Testis (tissue), 3 donors: Measurements from ENCODE around the gene GAD2. TPM values are rescaled to one million over a fixed set of nuclear protein-coding genes. Genes with fewer than 3 reads are reported as not detected.

ENCODE experiments used
- DNase-seq: peaks from one replicate; pipeline ENCODE4 v3.0.0-alpha.2; 2019
- H3K27ac ChIP-seq, 2 donors: fragments of 200-600 bp; sonication (generic); one replicate each; pipeline ENCODE4 v1.5.1; 2019
- H3K27me3 ChIP-seq: fragments of 200-600 bp; sonication (generic); one replicate; pipeline ENCODE4 v1.5.1; 2019
- H3K36me3 ChIP-seq: fragments of 200-600 bp; sonication (generic); one replicate; pipeline ENCODE4 v1.5.1; 2017; ENCODE audit warnings: low read depth; ENCODE audit errors: missing control alignments
- H3K4me1 ChIP-seq: fragments of 200-600 bp; sonication (generic); one replicate; pipeline ENCODE4 v1.5.1; 2019
- H3K4me3 ChIP-seq, 2 donors: fragments of 200-600 bp; sonication (generic); one replicate each; pipeline ENCODE4 v1.5.1; 2017 to 2019
- H3K9me3 ChIP-seq: fragments of 200-600 bp; sonication (generic); one replicate; pipeline ENCODE4 v1.5.1; 2017
- CTCF ChIP-seq, 3 experiments: fragments of 450-650 bp in 2 of 3; fragments of 200-600 bp in 1 of 3; sonication (generic) in 1 of 3; IDR thresholded peaks; one replicate each; pipeline ENCODE4 v1.5.1; 2016 to 2019; ENCODE audit warnings: antibody characterized with exemption in 3 of 3, mild to moderate bottlenecking in 2 of 3, moderate library complexity in 1 of 3
- POLR2A ChIP-seq: fragments of 450-650 bp; IDR thresholded peaks from one replicate; pipeline ENCODE4 v1.6.1; 2017; ENCODE audit warnings: antibody characterized with exemption, mild to moderate bottlenecking, moderate library complexity
- WGBS, 2 donors: methylation state at CpG; one replicate each; pipeline ENCODE4 v1.1.5; 2018; 5-methylcytosine and 5-hydroxymethylcytosine counted together
- intact Hi-C: fragments of 100-400 bp; cut with DNase I; formaldehyde crosslinking; loops from one replicate; pipeline ENCODE4 v1.15.1; 2023; ENCODE audit warnings: low total_unique reads
- polyA plus RNA-seq: library from polyadenylated mRNA; stranded (reverse); fragments of 350-450 nt; fragmentation: Illumina TruSeq; extraction: RNeasy Lipid Tissue Mini Kit (QIAGEN cat#74804); gene quantifications from one replicate; pipeline ENCODE4 v1.2.3, GENCODE V29; 2014; ENCODE audit warnings: low read depth, low replicate concordance; ENCODE audit not compliant: insufficient read depth
- total RNA-seq, 2 donors: library from RNA; depleted of rRNA; stranded (reverse); fragments of >200 nt; gene quantifications; one replicate each; pipeline ENCODE4 v1.2.3, GENCODE V29; 2016

Gene GAD2
- total and polyA plus RNA-seq, 3 donors from 2014 or later = 0.66 to 2.2 (median 1.0) TPM

DNA sequence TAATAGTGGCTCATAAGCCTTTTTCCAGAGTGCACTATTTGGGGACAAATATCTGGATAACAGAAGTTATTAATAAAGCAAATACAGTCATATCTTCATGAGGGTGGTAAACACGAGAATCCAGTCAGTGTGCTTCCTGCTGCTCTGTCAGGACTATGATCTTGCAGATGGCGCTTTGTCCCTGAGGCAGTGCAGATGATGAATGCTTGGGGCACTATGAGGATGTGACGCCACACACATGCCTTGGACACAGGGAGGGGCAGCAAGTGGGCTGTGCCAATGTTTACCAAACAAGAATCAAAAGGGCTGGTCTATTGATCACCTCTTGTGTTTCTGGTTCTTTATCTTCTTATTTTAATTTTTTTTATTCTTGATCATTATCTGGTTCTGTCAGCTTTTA lies 79.8 kb downstream of the GAD2 start:
- H3K27ac ChIP-seq = no peak overlapping the region
- no peak overlapping the region for H3K4me3 ChIP-seq
- no peak for TF ChIP-seq POLR2A
- no peak for TF ChIP-seq CTCF (IDR thresholded peaks at IDR 0.05)
- H3K9me3 ChIP-seq = no peaks in the 10 kb centered on the region
- H3K27me3 ChIP-seq = no peaks in the 10 kb centered on the region
- no peak for DNase-seq
- no peaks in the 10 kb centered on the region for H3K4me1 ChIP-seq
- WGBS, 2 donors = 71 to 90% methylated on average over 3 of the region's 3 CpGs
- intact Hi-C loops = no loop called here
- no peaks in the 10 kb centered on the region for H3K36me3 ChIP-seq

- 64 to 69% methylated on average over 2 of the region's 2 CpGs for WGBS, 2 donors
- no peak for DNase-seq
- Histone ChIP-seq H3K27ac (no peak overlapping the region), H3K4me3 (no peak overlapping the region), H3K9me3 (no peaks in the 10 kb centered on the region), H3K27me3 (no peaks in the 10 kb centered on the region), H3K4me1 (no peaks in the 10 kb centered on the region), H3K36me3 (no peaks in the 10 kb centered on the region)
- intact Hi-C loops = no loop called here
- TF ChIP-seq CTCF (IDR thresholded peaks at IDR 0.05) (no peak), POLR2A (no peak)
These were observed 83.4 kb downstream of the GAD2 start for GRCh38 chr10:26300001-26300400.

DNA sequence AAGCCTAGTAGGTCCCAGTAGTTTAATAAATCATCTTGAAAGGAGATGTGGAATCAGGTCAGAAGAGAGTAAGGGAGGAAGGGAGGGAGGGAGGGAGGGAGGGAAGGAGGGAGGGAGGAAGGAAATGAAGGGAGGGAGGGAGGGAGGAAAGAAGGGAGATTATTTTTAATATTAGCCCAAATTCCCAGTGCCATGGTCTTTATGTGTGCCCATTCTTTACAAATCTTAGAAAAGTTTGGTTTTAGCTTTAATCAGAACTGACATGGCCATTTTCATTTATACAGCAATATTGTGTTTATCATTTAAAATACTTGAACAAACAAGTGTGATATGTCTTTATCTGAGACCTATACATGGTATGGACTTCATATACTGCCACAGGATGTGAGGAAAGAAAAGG lies 86.8 kb downstream of the GAD2 start:
- Histone ChIP-seq H3K4me1 (no peaks in the 10 kb centered on the region), H3K27me3 (no peaks in the 10 kb centered on the region), H3K4me3 (no peak overlapping the region), H3K27ac (no peak overlapping the region), H3K36me3 (no peaks in the 10 kb centered on the region), H3K9me3 (no peaks in the 10 kb centered on the region)
- DNase-seq = no peak
- TF ChIP-seq CTCF (IDR thresholded peaks at IDR 0.05) (no peak), POLR2A (no peak)
- intact Hi-C loops = no loop called here

DNA sequence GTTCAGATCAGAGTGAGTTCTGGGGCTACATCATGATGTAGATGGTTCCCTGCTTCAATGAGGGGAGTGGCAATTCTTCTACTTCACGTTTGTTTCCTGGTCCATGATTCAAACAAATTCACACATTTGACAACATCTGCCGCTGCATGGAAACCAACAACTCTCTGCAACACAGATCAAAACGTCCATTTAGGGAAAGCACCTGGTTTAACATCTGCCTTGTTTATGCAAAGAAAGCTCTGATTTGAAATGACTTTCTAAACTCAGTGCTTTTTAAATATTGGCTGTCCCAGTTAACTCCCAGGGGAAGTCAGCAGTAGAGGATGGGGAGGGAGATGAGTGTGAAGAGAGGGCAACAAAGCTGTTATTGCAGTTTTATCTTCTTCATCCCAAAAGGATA lies 93.8 kb downstream of the GAD2 start:
- H3K9me3 ChIP-seq = no peaks in the 10 kb centered on the region
- no peaks in the 10 kb centered on the region for H3K36me3 ChIP-seq
- H3K4me3 ChIP-seq = no peak overlapping the region
- no peak overlapping the region for H3K27ac ChIP-seq
- TF ChIP-seq POLR2A (no peak), CTCF (IDR thresholded peaks at IDR 0.05) (no peak)
- H3K27me3 ChIP-seq = no peaks in the 10 kb centered on the region
- 68% methylated on average over 3 of the region's 3 CpGs for WGBS, 2 donors
- no peak for DNase-seq
- intact Hi-C loops = no loop called here
- H3K4me1 ChIP-seq = no peaks in the 10 kb centered on the region

- intact Hi-C loops = no loop called here
- Histone ChIP-seq H3K36me3 (no peaks in the 10 kb centered on the region), H3K27me3 (no peaks in the 10 kb centered on the region), H3K4me3 (no peak overlapping the region), H3K4me1 (no peaks in the 10 kb centered on the region), H3K27ac (no peak overlapping the region), H3K9me3 (no peaks in the 10 kb centered on the region)
- TF ChIP-seq POLR2A (no peak), CTCF (IDR thresholded peaks at IDR 0.05) (no peak)
- no peak for DNase-seq
- 51 to 59% methylated on average over 6 of the region's 6 CpGs for WGBS, 2 donors
These were observed 94.9 kb downstream of the GAD2 start for GRCh38 chr10:26311383-26311940.
